Measurements from ENCODE around the gene ZNF507. TPM values are rescaled to one million over a fixed set of nuclear protein-coding genes. Genes with fewer than 3 reads are reported as not detected.
"Not testable (repeated sequence)": the region's sequence is repeated elsewhere in the genome, so short reads cannot be mapped to it uniquely, and the experiment has no call there.

ZNF507 gene
- total RNA-seq, 6 experiments from 2014 or later = 7.1 to 10.9 (median 9.1) TPM

- no peak for DNase-seq
- Histone ChIP-seq H3K27ac (no peak overlapping the region), H3K4me1 (peaks cover 0 to 22% (median 10%) of the 10 kb centered on the region in 4 donors), H3K9me3 (no peaks in the 10 kb centered on the region), H3K4me3 (no peak overlapping the region), H3K36me3 (no peaks in the 10 kb centered on the region), H3K27me3 (no peaks in the 10 kb centered on the region)
- TF ChIP-seq CTCF (IDR thresholded peaks at IDR 0.05) (no peak), POLR2A (IDR thresholded peaks at IDR 0.05) (no peak)
- ATAC-seq = no peak
- intact Hi-C loops (cut with DNase I) = no loop called here
- WGBS (ENCODE audit: insufficient coverage, low coverage, low lambda C conversion rate, missing lambda C conversion rate) = 53% methylated on average over 2 of the region's 2 CpGs
Observed at GRCh38 chr19:32368787-32369186, 23.4 kb downstream of the ZNF507 start.

GRCh38 chr19:32372726-32373517, 27.5 kb downstream of the ZNF507 start:
- ATAC-seq (peak in 1 of 4 donors; percentile 6), DNase-seq (no peak)
- Histone ChIP-seq H3K36me3 (peaks cover 0 to 4% (median 0%) of the 10 kb centered on the region in 4 donors), H3K4me3 (no peak overlapping the region), H3K27me3 (no peaks in the 10 kb centered on the region), H3K27ac (peak overlapping the region; percentile 59 to 86 (median 71)), H3K9me3 (no peaks in the 10 kb centered on the region), H3K4me1 (peaks cover 0 to 27% (median 14%) of the 10 kb centered on the region in 4 donors)
- WGBS (ENCODE audit: insufficient coverage, low coverage, low lambda C conversion rate, missing lambda C conversion rate) = 75% methylated on average over 5 of the region's 7 CpGs
- intact Hi-C loops (cut with DNase I) = no loop called here
- no peak for TF ChIP-seq CTCF (IDR thresholded peaks at IDR 0.05)
- no peak for TF ChIP-seq POLR2A (IDR thresholded peaks at IDR 0.05)

GRCh38 chr19:32373585-32374295, 28.3 kb downstream of the ZNF507 start:
- WGBS (ENCODE audit: insufficient coverage, low coverage, low lambda C conversion rate, missing lambda C conversion rate) = 30% methylated on average over 10 of the region's 10 CpGs
- Histone ChIP-seq H3K9me3 (no peaks in the 10 kb centered on the region), H3K36me3 (peaks cover 0 to 11% (median 0%) of the 10 kb centered on the region in 4 donors), H3K4me1 (peaks cover 0 to 27% (median 14%) of the 10 kb centered on the region in 4 donors), H3K27ac (peak overlapping the region; percentile 59 to 86 (median 71)), H3K27me3 (no peaks in the 10 kb centered on the region), H3K4me3 (peak overlapping the region in 1 of 3 donors; percentile 4)
- DNase-seq (peak in 1 of 3 donors; percentile 73), ATAC-seq (peak; percentile 96 to 99 (median 98))
- TF ChIP-seq CTCF (IDR thresholded peaks at IDR 0.05) (no peak), POLR2A (IDR thresholded peaks at IDR 0.05) (peak; percentile 59)
- intact Hi-C loops (cut with DNase I) = no loop called here

GRCh38 chr19:32374362-32374761, 29.0 kb downstream of the ZNF507 start:
- Histone ChIP-seq H3K27ac (peak overlapping the region; percentile 9 to 76 (median 59)), H3K36me3 (peaks cover 0 to 13% (median 0%) of the 10 kb centered on the region in 4 donors), H3K4me1 (peaks cover 0 to 25% (median 14%) of the 10 kb centered on the region in 4 donors)
- H3K9me3 ChIP-seq; intact Hi-C loops (cut with DNase I); DNase-seq; H3K4me3 ChIP-seq; H3K27me3 ChIP-seq; ATAC-seq: not testable (repeated sequence)
- 28% methylated on average over 2 of the region's 3 CpGs for WGBS (ENCODE audit: insufficient coverage, low coverage, low lambda C conversion rate, missing lambda C conversion rate)

GRCh38 chr19:32377088-32377487, 31.7 kb downstream of the ZNF507 start:
- ATAC-seq; intact Hi-C loops (cut with DNase I); H3K9me3 ChIP-seq; H3K27me3 ChIP-seq; H3K27ac ChIP-seq; DNase-seq; H3K4me3 ChIP-seq: not testable (repeated sequence)
- 96% methylated on average over 5 of the region's 9 CpGs for WGBS (ENCODE audit: insufficient coverage, low coverage, low lambda C conversion rate, missing lambda C conversion rate)
- peaks cover 0 to 25% (median 4%) of the 10 kb centered on the region in 4 donors for H3K36me3 ChIP-seq
- H3K4me1 ChIP-seq = peaks cover 0 to 19% (median 10%) of the 10 kb centered on the region in 4 donors
- peak; percentile 27 to 48 (median 36) for TF ChIP-seq CTCF (IDR thresholded peaks at IDR 0.05)

Measured in right lobe of liver (tissue), 6 donors.